Measurements from ENCODE around the gene LSS. TPM values are rescaled to one million over a fixed set of nuclear protein-coding genes. Genes with fewer than 3 reads are reported as not detected.

The LSS gene
- total RNA-seq, 2 donors from 2014 or later: 65.6 to 140 TPM

GRCh38 chr21:46138383-46138970 is 90.1 kb downstream of the LSS start:
- intact Hi-C loops (cut with DNase I, micrococcal nuclease): no loop called here
- DNase-seq (no peak), ATAC-seq (no peak)

Other genes starting within 250 kb of the LSS start
- gene COL6A1, start 247.0 kb downstream of the LSS start, total RNA-seq: 100 to 1,000 TPM in 1 of 2 donors, 10 to 100 TPM in 1; 32.2 to 111 TPM
- 100 to 1,000 TPM in 1 of 2 donors, 10 to 100 TPM in 1; 65.5 to 193 TPM for gene COL6A2, start 130.7 kb downstream of the LSS start, total RNA-seq
- gene FTCD, start 73.2 kb downstream of the LSS start, total RNA-seq: under 1 TPM; 0.22 to 0.52 TPM
- gene SPATC1L, start 44.3 kb downstream of the LSS start, total RNA-seq: 1 to 10 TPM; 5.9 to 8.0 TPM
- gene MCM3AP, start 56.8 kb upstream of the LSS start, total RNA-seq: 10 to 100 TPM; 90.6 to 94.3 TPM
- gene YBEY, start 57.6 kb upstream of the LSS start, total RNA-seq: 10 to 100 TPM; 19.6 to 25.7 TPM
- 1 to 10 TPM; 4.6 to 9.8 TPM for gene C21orf58, start 95.1 kb upstream of the LSS start, total RNA-seq
- gene PCNT, start 95.4 kb upstream of the LSS start, total RNA-seq: 10 to 100 TPM; 17.6 to 28.8 TPM
- gene DIP2A, start 230.1 kb upstream of the LSS start, total RNA-seq: 10 to 100 TPM; 46.3 to 48.3 TPM

Data from left colon (tissue), 2 donors.